Smooth muscle cell (in vitro differentiated cells): ENCODE results near the gene PRR20E. TPM values are rescaled to one million over a fixed set of nuclear protein-coding genes. Genes with fewer than 3 reads are reported as not detected.
"Not testable (repeated sequence)": the region's sequence is repeated elsewhere in the genome, so short reads cannot be mapped to it uniquely, and the experiment has no call there.

Experiments
- DNase-seq: peaks from one replicate; lab custom pipeline; 2025; ENCODE audit not compliant: unreplicated experiment; lab: John Stamatoyannopoulos, UW
- H2AFZ ChIP-seq: fragments of 200-600 bp; sonication (generic); 2 replicates; pipeline ENCODE4 v1.6.0; 2016; ENCODE audit warnings: antibody characterized with exemption, low read depth, mild to moderate bottlenecking
- H3F3A ChIP-seq: fragments of 200-600 bp; sonication (generic); 2 replicates; pipeline ENCODE4 v1.6.0; 2017; ENCODE audit warnings: antibody characterized with exemption, low read depth
- H3K27ac ChIP-seq: fragments of 200-600 bp; sonication (generic); 2 replicates; pipeline ENCODE4 v1.5.1; 2016; ENCODE audit warnings: low read depth, mild to moderate bottlenecking
- H3K27me3 ChIP-seq: fragments of 200-600 bp; sonication (generic); 2 replicates; pipeline ENCODE4 v1.6.1; 2016; ENCODE audit warnings: low read depth, mild to moderate bottlenecking
- H3K36me3 ChIP-seq: fragments of 200-600 bp; sonication (generic); 2 replicates; pipeline ENCODE4 v1.5.1; 2016; ENCODE audit warnings: low read depth
- H3K4me1 ChIP-seq: fragments of 200-600 bp; sonication (generic); 2 replicates; pipeline ENCODE4 v1.5.1; 2016; ENCODE audit warnings: low read depth
- H3K4me2 ChIP-seq: fragments of 200-600 bp; sonication (generic); 2 replicates; pipeline ENCODE4 v1.6.0; 2016; ENCODE audit warnings: mild to moderate bottlenecking
- H3K4me3 ChIP-seq: fragments of 200-600 bp; sonication (generic); 2 replicates; pipeline ENCODE4 v1.5.1; 2016; ENCODE audit warnings: mild to moderate bottlenecking
- H3K79me2 ChIP-seq: fragments of 200-600 bp; sonication (generic); 2 replicates; pipeline ENCODE4 v1.6.0; 2016; ENCODE audit warnings: low read depth, mild to moderate bottlenecking
- H3K9ac ChIP-seq: fragments of 200-600 bp; sonication (generic); 2 replicates; pipeline ENCODE4 v1.6.0; 2016; ENCODE audit warnings: low read depth
- H3K9me3 ChIP-seq: fragments of 200-600 bp; sonication (generic); replicated peaks from 2 replicates; pipeline ENCODE4 v1.5.1; 2016; ENCODE audit warnings: low read depth
- H4K20me1 ChIP-seq: fragments of 200-600 bp; sonication (generic); 2 replicates; pipeline ENCODE4 v1.6.0; 2016; ENCODE audit warnings: low read depth
- CTCF ChIP-seq: fragments of 200-600 bp; sonication (generic); IDR thresholded peaks from 2 replicates; pipeline ENCODE4 v1.5.1; 2017; ENCODE audit warnings: borderline replicate concordance, mild to moderate bottlenecking, antibody characterized with exemption; ENCODE audit not compliant: insufficient read depth, poor library complexity, severe bottlenecking
- WGBS: methylation state at CpG from one replicate; pipeline ENCODE4 v1.1.7; 2016; ENCODE audit warnings: low lambda C conversion rate; 5-methylcytosine and 5-hydroxymethylcytosine counted together
- polyA plus RNA-seq: library from polyadenylated mRNA; unstranded; fragments of >200 nt; fragmentation: Nextera tagmentation; extraction: Ambion mirVana; gene quantifications from 2 replicates; pipeline ENCODE4 v1.2.1, GENCODE V29; 2016
- total RNA-seq: library from RNA; depleted of rRNA; stranded (reverse); fragments of >200 nt; gene quantifications from 2 replicates; pipeline ENCODE4 v1.2.3, GENCODE V29; 2014

Gene PRR20E
- total and polyA plus RNA-seq, 2 experiments from 2014 or later = not detected

- Histone ChIP-seq H3K9me3 (no peaks in the 10 kb centered on the region), H3K36me3 (no peaks in the 10 kb centered on the region), H3K4me2 (no peak overlapping the region), H3K9ac (no peak overlapping the region), H4K20me1 (no peaks in the 10 kb centered on the region), H3K27me3 (no peaks in the 10 kb centered on the region), H3K79me2 (no peaks in the 10 kb centered on the region), H3K4me3 (peak overlapping the region; percentile 25), H3F3A (no peaks in the 10 kb centered on the region), H3K27ac (no peak overlapping the region), H3K4me1 (no peaks in the 10 kb centered on the region), H2AFZ (no peak overlapping the region)
- WGBS = 89% methylated on average over 4 of the region's 4 CpGs
- no peak for DNase-seq
- TF ChIP-seq CTCF = no peak
Observed at GRCh38 chr13:57137585-57137984, 29.4 kb upstream of the PRR20E start.

- Histone ChIP-seq H3K79me2 (no peaks in the 10 kb centered on the region), H3K36me3 (no peaks in the 10 kb centered on the region), H3F3A (no peaks in the 10 kb centered on the region), H3K4me2 (no peak overlapping the region), H4K20me1 (no peaks in the 10 kb centered on the region), H3K4me3 (no peak overlapping the region), H3K9me3 (no peaks in the 10 kb centered on the region), H2AFZ (no peak overlapping the region), H3K4me1 (no peaks in the 10 kb centered on the region), H3K27ac (no peak overlapping the region), H3K27me3 (no peaks in the 10 kb centered on the region), H3K9ac (no peak overlapping the region)
- DNase-seq = no peak
- TF ChIP-seq CTCF = no peak
- WGBS = 90% methylated on average over 5 of the region's 5 CpGs
Observed at GRCh38 chr13:57138988-57139387, 28.0 kb upstream of the PRR20E start.

- not testable (repeated sequence) for H3K9me3 ChIP-seq, H3K27ac ChIP-seq, DNase-seq, H3K79me2 ChIP-seq, H3K4me2 ChIP-seq, H3K36me3 ChIP-seq, H3F3A ChIP-seq, H2AFZ ChIP-seq, H3K4me1 ChIP-seq, H3K9ac ChIP-seq, H4K20me1 ChIP-seq, H3K4me3 ChIP-seq, H3K27me3 ChIP-seq
- WGBS = 92% methylated on average over 9 of the region's 18 CpGs
Observed at GRCh38 chr13:57139781-57140180, 27.2 kb upstream of the PRR20E start.

- H3K4me3 ChIP-seq, H3K4me1 ChIP-seq, H3K79me2 ChIP-seq, H3K9ac ChIP-seq, H3K9me3 ChIP-seq, H3K27me3 ChIP-seq, H2AFZ ChIP-seq, DNase-seq, H3F3A ChIP-seq, H4K20me1 ChIP-seq, H3K27ac ChIP-seq, H3K4me2 ChIP-seq, H3K36me3 ChIP-seq: not testable (repeated sequence)
- 93% methylated on average over 11 of the region's 34 CpGs for WGBS
Observed at GRCh38 chr13:57140235-57140968, 26.6 kb upstream of the PRR20E start, which contains the start of gene PRR20A. Gene PRR20A (plus strand): TSS chr13:57140918. CDS start chr13:57141305, 387 bp downstream.

GRCh38 chr13:57147188-57147587 is 19.8 kb upstream of the PRR20E start, which contains the start of gene PRR20B:
Gene PRR20B (plus strand): TSS chr13:57147488. CDS start chr13:57147875, 387 bp downstream.
- not testable (repeated sequence) for H3F3A ChIP-seq, H3K4me2 ChIP-seq, H3K27me3 ChIP-seq, H3K9ac ChIP-seq, H3K79me2 ChIP-seq, H3K9me3 ChIP-seq, H4K20me1 ChIP-seq, H3K27ac ChIP-seq, H3K4me3 ChIP-seq, DNase-seq, H2AFZ ChIP-seq, H3K4me1 ChIP-seq, H3K36me3 ChIP-seq
- WGBS = no CpG with 5 or more reads among the region's 22 CpGs

- not testable (repeated sequence) for H3K9ac ChIP-seq, H3K9me3 ChIP-seq, H3F3A ChIP-seq, H3K36me3 ChIP-seq, H3K79me2 ChIP-seq, H3K4me3 ChIP-seq, H3K4me2 ChIP-seq, H2AFZ ChIP-seq, H4K20me1 ChIP-seq, DNase-seq, H3K27ac ChIP-seq, H3K4me1 ChIP-seq, H3K27me3 ChIP-seq
- 98% methylated on average over 10 of the region's 14 CpGs for WGBS
Observed at GRCh38 chr13:57148106-57148505, 18.9 kb upstream of the PRR20E start.

- H4K20me1 ChIP-seq, H3K27ac ChIP-seq, H3K4me2 ChIP-seq, H3K79me2 ChIP-seq, H3K9me3 ChIP-seq, DNase-seq, H3K27me3 ChIP-seq, H3K9ac ChIP-seq, H3F3A ChIP-seq, H3K36me3 ChIP-seq, H3K4me1 ChIP-seq, H2AFZ ChIP-seq, H3K4me3 ChIP-seq: not testable (repeated sequence)
- no CpG with 5 or more reads among the region's 22 CpGs for WGBS
Observed at GRCh38 chr13:57153761-57154160, 13.2 kb upstream of the PRR20E start, which contains the start of gene PRR20C. Gene PRR20C (plus strand): TSS chr13:57154061. CDS start chr13:57154448, 387 bp downstream.
